MM.1S (cell line): ENCODE measurements around the gene ABHD16B.

Experiments used
- DNase-seq: peaks from one replicate; pipeline ENCODE4 v3.0.0-alpha.2; 2015
- H2AFZ ChIP-seq: fragments of 300-600 bp; sonication (generic); 2 replicates; pipeline ENCODE4 v1.6.0; 2016; ENCODE audit warnings: antibody characterized with exemption, low read length
- H3F3A ChIP-seq: fragments of 300-600 bp; sonication (generic); 2 replicates; pipeline ENCODE4 v1.6.1; 2016; ENCODE audit warnings: mild to moderate bottlenecking, antibody characterized with exemption, low read length, moderate library complexity, mixed read lengths; ENCODE audit not compliant: insufficient read depth
- H3K27ac ChIP-seq: fragments of 300-600 bp; sonication (generic); 2 replicates; pipeline ENCODE4 v1.5.1; 2016; ENCODE audit warnings: mild to moderate bottlenecking, low read length
- H3K27me3 ChIP-seq: fragments of 300-600 bp; sonication (generic); replicated peaks from 2 replicates; pipeline ENCODE4 v1.6.0; 2016; ENCODE audit warnings: low read length; ENCODE audit not compliant: insufficient read depth
- H3K36me3 ChIP-seq: fragments of 300-600 bp; sonication (generic); replicated peaks from 2 replicates; pipeline ENCODE4 v1.6.1; 2016; ENCODE audit warnings: mild to moderate bottlenecking, low read length, mixed read lengths; ENCODE audit not compliant: insufficient read depth
- H3K4me1 ChIP-seq: fragments of 300-600 bp; sonication (generic); 2 replicates; pipeline ENCODE4 v1.6.1; 2016; ENCODE audit warnings: low read length, mixed read lengths
- H3K4me2 ChIP-seq: fragments of 300-600 bp; sonication (generic); 2 replicates; pipeline ENCODE4 v1.6.0; 2016; ENCODE audit warnings: low read depth, low read length
- H3K4me3 ChIP-seq: fragments of 300-600 bp; sonication (generic); 2 replicates; pipeline ENCODE4 v1.5.1; 2016; ENCODE audit warnings: low read length, mixed read lengths
- H3K79me2 ChIP-seq: fragments of 300-600 bp; sonication (generic); 2 replicates; pipeline ENCODE4 v1.6.1; 2016; ENCODE audit warnings: mixed run types, low read length, mixed read lengths
- H3K9ac ChIP-seq: fragments of 300-600 bp; sonication (generic); 2 replicates; pipeline ENCODE4 v1.6.1; 2016; ENCODE audit warnings: low read length, mixed read lengths
- H3K9me2 ChIP-seq: fragments of 300-600 bp; sonication (generic); replicated peaks from 2 replicates; pipeline ENCODE4 v1.6.1; 2016; ENCODE audit warnings: mild to moderate bottlenecking, low read length, mixed read lengths; ENCODE audit not compliant: insufficient read depth
- H3K9me3 ChIP-seq: fragments of 300-600 bp; sonication (generic); replicated peaks from 2 replicates; pipeline ENCODE4 v1.6.1; 2016; ENCODE audit warnings: mild to moderate bottlenecking, low read length, mixed read lengths; ENCODE audit not compliant: insufficient read depth
- H4K20me1 ChIP-seq: fragments of 300-600 bp; sonication (generic); 2 replicates; pipeline ENCODE4 v1.6.1; 2016; ENCODE audit warnings: mild to moderate bottlenecking, low read length, moderate library complexity, mixed read lengths; ENCODE audit not compliant: insufficient read depth
- CTCF ChIP-seq: fragments of 300-600 bp; sonication (generic); IDR thresholded peaks from 2 replicates; pipeline ENCODE4 v1.5.1; 2016; ENCODE audit warnings: antibody characterized with exemption, low read length, mixed read lengths
- EZH2 ChIP-seq: fragments of 300-600 bp; sonication (generic); optimal IDR thresholded peaks from 2 replicates; pipeline ENCODE3; 2017; ENCODE audit warnings: low read depth, mild to moderate bottlenecking, antibody characterized with exemption, low read length, mixed read lengths
- EZH2phosphoT487 ChIP-seq: fragments of 300-600 bp; sonication (generic); IDR thresholded peaks from 2 replicates; pipeline ENCODE4 v1.6.1; 2018; ENCODE audit warnings: antibody characterized with exemption, low read length

The ABHD16B gene

DNA sequence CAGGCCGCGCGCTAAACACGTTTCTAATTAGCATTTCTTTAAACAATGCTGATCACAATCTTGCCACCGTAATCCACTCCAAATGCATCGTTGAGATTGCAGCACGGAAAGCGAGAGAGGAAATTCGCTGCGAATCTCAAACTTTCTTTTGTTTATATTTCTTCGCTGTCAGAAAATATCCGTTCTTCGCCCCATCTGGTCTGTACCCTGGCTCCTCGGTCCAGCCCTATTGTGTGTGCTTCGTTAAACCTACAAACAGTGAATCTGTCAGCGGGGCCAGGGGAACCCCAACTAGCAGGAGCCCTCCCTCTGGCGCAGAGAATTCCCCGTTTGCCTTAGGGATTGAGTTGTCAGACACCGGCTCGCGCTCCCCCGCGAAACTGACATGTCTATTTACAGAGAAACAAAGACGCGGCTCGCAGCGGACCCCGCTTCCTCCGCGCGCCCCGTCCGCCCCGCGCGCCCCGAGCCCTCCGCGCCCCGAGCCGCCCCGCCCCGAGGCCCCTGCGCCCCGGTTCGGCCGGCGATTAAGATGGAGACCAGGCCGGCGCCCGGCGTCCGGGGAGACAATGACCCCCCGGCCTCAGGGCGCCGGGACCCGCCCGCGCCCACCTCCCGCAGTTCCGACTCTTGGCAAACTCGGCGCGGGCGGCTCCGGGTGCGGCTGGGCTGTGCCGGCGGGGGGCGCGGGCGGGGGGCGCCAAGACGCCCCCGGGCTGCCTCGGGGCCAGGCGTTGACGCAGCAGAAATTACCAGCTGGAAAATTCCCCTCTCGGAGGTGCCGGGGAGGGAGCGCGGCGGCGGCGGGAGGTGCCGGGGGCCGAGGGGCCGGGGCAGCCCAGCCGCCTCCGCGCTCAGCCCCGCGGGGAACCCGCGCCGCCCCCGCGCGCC lies 31.1 kb upstream of the ABHD16B start:
- H3K36me3 ChIP-seq = no peaks in the 10 kb centered on the region
- no peak overlapping the region for H3K4me2 ChIP-seq
- no peak overlapping the region for H3K27ac ChIP-seq
- no peaks in the 10 kb centered on the region for H4K20me1 ChIP-seq
- H3K27me3 ChIP-seq = peaks cover 63% of the 10 kb centered on the region
- no peaks in the 10 kb centered on the region for H3K9me3 ChIP-seq
- DNase-seq = no peak
- no peaks in the 10 kb centered on the region for H3K9me2 ChIP-seq
- no peak for TF ChIP-seq EZH2
- TF ChIP-seq EZH2phosphoT487 = no peak
- TF ChIP-seq CTCF = no peak
- no peak overlapping the region for H3K9ac ChIP-seq
- H3K4me3 ChIP-seq = no peak overlapping the region
- H2AFZ ChIP-seq = no peak overlapping the region
- H3K4me1 ChIP-seq = peaks cover 5% of the 10 kb centered on the region
- no peaks in the 10 kb centered on the region for H3F3A ChIP-seq
- no peaks in the 10 kb centered on the region for H3K79me2 ChIP-seq

DNA sequence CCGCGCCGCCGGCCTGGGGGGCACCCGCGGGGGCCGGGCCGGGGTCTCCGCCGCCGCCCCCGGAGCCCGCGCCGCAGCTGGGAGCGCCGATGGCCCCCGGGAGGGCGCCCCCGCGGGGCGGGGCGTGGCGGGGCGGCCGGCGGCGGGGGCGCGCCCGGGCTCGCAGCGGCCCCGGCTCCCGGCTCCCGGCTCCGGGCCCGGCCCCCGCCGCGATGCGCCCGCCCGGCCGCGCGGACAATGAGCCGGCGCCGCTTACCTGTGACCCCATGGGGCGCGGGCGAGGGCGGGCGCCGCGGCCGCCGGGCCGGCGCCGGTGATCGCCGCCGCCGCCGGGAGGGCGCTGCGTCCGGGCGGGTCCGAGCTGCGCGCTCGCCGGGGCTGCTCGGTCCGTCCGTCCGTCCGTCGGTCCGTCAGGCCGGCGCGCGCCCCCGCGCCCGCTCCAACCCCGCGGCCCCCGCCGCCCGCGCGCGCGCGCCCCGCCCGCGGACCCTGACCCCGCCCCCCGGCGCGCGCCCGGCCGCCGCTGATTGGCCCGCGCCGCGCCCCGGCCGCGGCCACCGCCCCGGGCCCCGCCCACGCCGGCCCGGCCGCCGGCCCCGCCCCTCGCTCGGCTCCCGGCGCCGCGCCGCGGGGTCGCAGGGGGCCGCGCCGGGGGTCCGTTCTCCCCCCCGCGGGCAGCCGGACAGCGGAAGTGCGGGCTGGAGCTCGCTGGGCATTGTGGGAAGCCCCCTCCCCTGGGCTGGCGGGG lies 30.3 kb upstream of the ABHD16B start, which contains the start of gene ZBTB46:
Gene ZBTB46 (minus strand): TSS at position 424 of the 748 bp plus-strand sequence. CDS start 40,507 bp downstream, outside the sequence.
- no peak within 1 kb of the TSS for H3K27ac ChIP-seq
- peaks cover 56% of the 10 kb centered on the region for H3K27me3 ChIP-seq
- no peaks in the 10 kb centered on the region for H3K79me2 ChIP-seq
- no peaks in the 10 kb centered on the region for H3K36me3 ChIP-seq
- H3K9me3 ChIP-seq = no peaks in the 10 kb centered on the region
- no peak for TF ChIP-seq EZH2phosphoT487
- no peak for TF ChIP-seq CTCF
- no peak for TF ChIP-seq EZH2
- H3K9ac ChIP-seq = no peak within 1 kb of the TSS
- no peak within 1 kb of the TSS for H3K4me2 ChIP-seq
- H2AFZ ChIP-seq = no peak within 1 kb of the TSS
- no peak within 1 kb of the TSS for H3K4me3 ChIP-seq
- H3K4me1 ChIP-seq = peaks cover 5% of the 10 kb centered on the region
- no peaks in the 10 kb centered on the region for H4K20me1 ChIP-seq
- H3K9me2 ChIP-seq = no peaks in the 10 kb centered on the region
- peak; percentile 53 for DNase-seq
- H3F3A ChIP-seq = no peaks in the 10 kb centered on the region

- DNase-seq = no peak
- H3K4me2 ChIP-seq = no peak overlapping the region
- H3K4me3 ChIP-seq = no peak overlapping the region
- no peaks in the 10 kb centered on the region for H3F3A ChIP-seq
- no peaks in the 10 kb centered on the region for H3K79me2 ChIP-seq
- no peaks in the 10 kb centered on the region for H3K36me3 ChIP-seq
- H3K4me1 ChIP-seq = peaks cover 4% of the 10 kb centered on the region
- no peak overlapping the region for H2AFZ ChIP-seq
- H3K9me2 ChIP-seq = no peaks in the 10 kb centered on the region
- peaks cover 53% of the 10 kb centered on the region for H3K27me3 ChIP-seq
- no peak overlapping the region for H3K27ac ChIP-seq
- no peaks in the 10 kb centered on the region for H3K9me3 ChIP-seq
- no peak for TF ChIP-seq EZH2phosphoT487
- no peak for TF ChIP-seq EZH2
- no peak for TF ChIP-seq CTCF
- H3K9ac ChIP-seq = no peak overlapping the region
- H4K20me1 ChIP-seq = no peaks in the 10 kb centered on the region
These were observed 29.7 kb upstream of the ABHD16B start for GRCh38 chr20:63831646-63831992.
